IPS DF 6.9 (cell line): Measurements from ENCODE around the gene LRGUK.
A peak's percentile ranks its signal among the peaks of the same experiment; 100 is the strongest.

ENCODE experiments used
- DNase-seq: peaks from one replicate; pipeline ENCODE4 v3.0.0-alpha.2; 2013; ENCODE audit warnings: low read depth, low spot score
- H3K27ac ChIP-seq: one replicate; pipeline ENCODE4 v1.5.1; 2013; ENCODE audit warnings: low read length, control low read depth
- H3K27me3 ChIP-seq: 2 replicates; pipeline ENCODE4 v1.6.1; 2013; ENCODE audit warnings: mild to moderate bottlenecking, low read length; ENCODE audit not compliant: control insufficient read depth, insufficient read depth
- H3K36me3 ChIP-seq: 2 replicates; pipeline ENCODE4 v1.6.1; 2013; ENCODE audit warnings: low read length; ENCODE audit not compliant: control insufficient read depth, insufficient read depth
- H3K4me1 ChIP-seq: 2 replicates; pipeline ENCODE4 v1.6.1; 2013; ENCODE audit warnings: low read length; ENCODE audit not compliant: control insufficient read depth, insufficient read depth
- H3K4me3 ChIP-seq: 2 replicates; pipeline ENCODE4 v1.5.1; 2013; ENCODE audit warnings: mild to moderate bottlenecking, low read length
- H3K9me3 ChIP-seq: 2 replicates; pipeline ENCODE4 v1.6.1; 2013; ENCODE audit warnings: low read length, inconsistent platforms; ENCODE audit not compliant: control insufficient read depth, insufficient read depth
- WGBS: extraction: QIAGEN DNeasy Blood & Tissue Kit; methylation state at CpG from one replicate; pipeline ENCODE4 v1.1.7; 2013; ENCODE audit warnings: mixed read lengths, missing lambda C conversion rate; ENCODE audit not compliant: insufficient read length, insufficient coverage; 5-methylcytosine and 5-hydroxymethylcytosine counted together

LRGUK gene

DNA sequence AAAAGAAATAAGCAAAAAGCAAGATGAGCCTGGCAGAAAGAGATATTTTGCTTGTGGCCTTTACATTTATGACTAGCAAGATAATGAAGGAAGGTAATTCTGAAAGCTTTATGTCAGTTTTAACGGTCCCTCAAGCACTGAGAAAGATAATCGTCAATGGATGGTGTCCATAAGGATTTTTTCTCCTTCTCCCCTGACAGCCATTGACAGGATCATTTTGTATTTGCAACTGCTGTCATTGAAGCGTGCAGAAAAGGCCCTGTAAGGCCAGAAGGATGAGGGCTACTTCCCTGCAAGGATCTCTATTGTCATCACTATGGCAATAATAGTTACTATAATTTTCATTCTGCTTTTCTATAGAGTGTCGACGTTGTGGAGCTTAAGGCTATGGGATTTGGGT lies 994 bp upstream of the LRGUK start:
- H3K4me3 ChIP-seq: no peak overlapping the region
- DNase-seq: no peak
- H3K27me3 ChIP-seq: no peaks in the 10 kb centered on the region
- no CpG with 5 or more reads among the region's 5 CpGs for WGBS
- no peaks in the 10 kb centered on the region for H3K36me3 ChIP-seq
- peaks cover 1% of the 10 kb centered on the region; the same call in 1 of the 2 replicates for H3K4me1 ChIP-seq
- H3K27ac ChIP-seq: no peak overlapping the region
- no peaks in the 10 kb centered on the region for H3K9me3 ChIP-seq

DNA sequence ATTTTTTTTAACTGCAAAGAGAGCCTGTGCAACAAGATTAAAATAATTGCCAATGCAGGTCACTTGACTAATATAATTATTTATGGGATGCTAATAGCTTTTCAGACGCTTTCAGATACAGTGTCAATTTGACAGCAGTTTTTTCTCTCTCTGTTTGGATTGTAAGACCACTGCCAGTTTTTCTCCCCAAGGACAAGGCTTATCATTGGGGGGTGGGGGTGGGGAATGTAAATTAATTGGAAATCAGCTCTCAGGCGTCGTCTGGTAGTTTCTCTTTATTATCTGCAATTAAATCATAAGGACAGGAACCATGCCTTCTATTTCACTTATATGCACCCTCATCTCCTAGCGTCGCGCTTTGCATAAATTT lies 559 bp upstream of the LRGUK start:
- Histone ChIP-seq H3K9me3 (no peaks in the 10 kb centered on the region), H3K36me3 (no peaks in the 10 kb centered on the region), H3K4me1 (peaks cover 4% of the 10 kb centered on the region; the same call in 1 of the 2 replicates), H3K27me3 (no peaks in the 10 kb centered on the region), H3K4me3 (peak overlapping the region; percentile 70; the same call in 1 of the 2 replicates), H3K27ac (no peak overlapping the region)
- WGBS: no CpG with 5 or more reads among the region's 6 CpGs
- DNase-seq: no peak

DNA sequence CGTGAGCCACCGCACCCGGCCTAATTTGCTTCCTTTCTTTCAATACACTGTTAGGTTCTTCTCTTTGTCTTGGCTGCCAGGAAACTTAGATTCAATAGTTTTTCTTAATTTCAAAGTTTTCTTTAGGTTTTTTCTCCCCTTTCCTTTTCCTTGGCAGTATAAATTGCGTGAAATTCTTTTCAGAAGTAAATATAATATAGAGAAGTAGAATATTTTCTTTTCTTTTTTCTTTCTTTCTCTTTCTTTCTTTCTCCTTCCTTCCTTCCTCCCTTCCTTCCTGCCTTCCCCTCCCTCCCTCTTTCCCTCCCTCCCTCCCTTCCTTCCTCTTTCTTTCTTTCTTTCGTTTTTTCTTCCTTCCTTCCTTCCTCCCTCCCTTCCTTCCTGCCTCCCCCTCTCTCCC lies 1.7 kb downstream of the LRGUK start:
- peaks cover 5% of the 10 kb centered on the region; the same call in 1 of the 2 replicates for H3K4me1 ChIP-seq
- WGBS: no CpG with 5 or more reads among the region's 5 CpGs
- H3K9me3 ChIP-seq: no peaks in the 10 kb centered on the region
- no peaks in the 10 kb centered on the region for H3K27me3 ChIP-seq
- no peaks in the 10 kb centered on the region for H3K36me3 ChIP-seq
- no peak for DNase-seq
- no peak overlapping the region for H3K4me3 ChIP-seq
- H3K27ac ChIP-seq: no peak overlapping the region

DNA sequence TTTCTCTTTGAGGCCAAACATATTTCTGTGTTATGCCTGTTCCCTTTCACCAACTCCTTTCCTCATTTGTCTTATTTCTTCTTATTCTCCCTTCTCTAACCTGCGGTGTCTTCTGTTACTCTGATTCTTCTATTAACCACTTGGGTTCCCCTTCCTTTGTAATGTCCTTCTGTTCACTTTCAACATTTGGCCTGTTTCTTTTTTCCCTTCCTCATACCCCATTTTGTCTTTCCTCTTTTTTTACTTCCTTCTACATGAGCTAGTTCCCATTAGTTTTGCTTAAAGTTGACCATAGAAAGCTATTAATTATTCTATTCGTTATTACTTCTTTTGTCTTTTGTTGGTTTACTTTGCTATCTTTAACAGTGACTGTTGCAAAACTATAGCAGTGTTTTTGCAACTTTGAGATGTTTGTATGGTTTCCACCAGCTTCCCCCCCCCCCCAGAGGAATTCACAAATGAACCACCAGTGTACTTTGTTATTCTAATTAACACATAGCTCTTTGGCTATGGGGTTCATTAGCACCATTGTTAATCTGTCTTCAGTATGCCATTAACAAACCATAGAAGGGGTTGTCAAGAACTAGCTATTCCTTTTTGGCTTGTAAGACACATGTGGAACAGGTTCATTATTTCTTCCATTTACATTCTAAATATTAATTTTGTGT lies 2.9 kb downstream of the LRGUK start:
- Histone ChIP-seq H3K27ac (peak overlapping the region; percentile 75), H3K36me3 (no peaks in the 10 kb centered on the region), H3K9me3 (no peaks in the 10 kb centered on the region), H3K4me1 (peaks cover 8% of the 10 kb centered on the region; the same call in 1 of the 2 replicates), H3K4me3 (no peak overlapping the region), H3K27me3 (no peaks in the 10 kb centered on the region)
- no CpG with 5 or more reads among the region's 2 CpGs for WGBS
- no peak for DNase-seq

DNA sequence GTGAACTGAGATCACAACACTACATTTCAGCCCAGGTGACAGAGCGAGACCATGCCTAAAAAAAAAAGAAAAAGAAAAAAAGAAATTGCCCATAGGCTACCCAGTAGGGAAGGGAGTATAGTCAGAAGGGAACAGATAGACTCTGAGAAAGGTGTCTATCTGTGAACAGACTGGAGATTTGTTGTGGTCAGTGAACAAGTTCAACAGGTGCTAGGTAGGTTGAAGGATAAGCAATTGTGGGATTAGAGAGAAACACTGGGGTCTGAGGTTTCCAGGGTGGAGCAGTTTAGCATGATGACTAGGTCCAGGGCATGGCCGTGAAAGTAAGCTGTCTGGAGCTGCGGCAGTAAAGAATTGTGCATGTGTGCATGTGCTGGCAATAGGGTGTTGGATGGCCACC lies 6.9 kb downstream of the LRGUK start:
- Histone ChIP-seq H3K9me3 (no peaks in the 10 kb centered on the region), H3K27me3 (no peaks in the 10 kb centered on the region), H3K36me3 (no peaks in the 10 kb centered on the region), H3K27ac (no peak overlapping the region), H3K4me1 (peaks cover 8% of the 10 kb centered on the region; the same call in 1 of the 2 replicates), H3K4me3 (no peak overlapping the region)
- no peak for DNase-seq
- WGBS: no CpG with 5 or more reads among the region's 3 CpGs

DNA sequence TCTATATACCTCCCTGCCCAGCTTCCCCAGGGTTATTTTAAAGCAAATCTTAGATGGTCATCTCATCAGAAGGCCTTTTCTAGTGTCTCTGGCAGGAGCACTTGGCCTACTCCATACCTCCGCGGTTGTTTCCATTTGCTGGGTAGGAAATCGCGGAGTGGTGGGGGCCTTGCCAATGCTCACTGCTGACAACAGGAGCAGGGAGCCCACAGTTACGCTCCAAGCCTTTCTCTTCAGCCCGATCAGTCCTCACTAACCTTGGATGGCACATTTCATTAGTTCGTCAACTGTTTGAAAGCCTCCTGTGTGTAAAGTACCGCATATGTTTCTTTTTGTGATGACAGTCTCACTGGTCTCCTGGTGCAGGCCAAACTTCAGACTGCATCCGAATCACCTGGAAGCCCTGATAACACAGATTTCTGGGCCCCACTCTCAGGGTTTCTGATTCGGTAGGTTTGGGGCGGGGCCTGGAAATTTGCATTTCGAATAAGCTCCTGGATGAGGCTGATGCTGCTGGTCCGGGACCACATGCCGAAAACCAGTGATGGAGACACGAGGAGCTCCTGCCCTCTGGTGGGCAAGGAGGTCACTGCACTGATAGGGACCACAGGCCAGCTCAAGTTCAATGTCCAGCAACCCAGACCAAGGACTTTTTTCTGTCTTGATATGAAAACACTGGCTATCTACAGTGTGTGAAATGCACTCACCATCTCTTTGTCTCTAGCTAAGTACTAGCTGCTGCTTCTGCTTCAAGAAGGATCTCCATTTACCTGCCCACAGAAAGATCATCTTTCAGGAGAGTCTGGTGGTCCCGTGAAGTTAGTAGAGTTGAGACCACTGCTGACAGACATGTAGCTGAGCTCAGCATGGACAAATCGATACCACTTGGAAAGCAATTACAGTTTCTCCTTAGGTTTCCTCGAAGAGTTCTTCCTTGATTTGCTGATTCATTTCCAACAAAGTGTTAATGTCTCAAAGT lies 14.0 kb downstream of the LRGUK start:
- WGBS: no CpG with 5 or more reads among the region's 18 CpGs

DNA sequence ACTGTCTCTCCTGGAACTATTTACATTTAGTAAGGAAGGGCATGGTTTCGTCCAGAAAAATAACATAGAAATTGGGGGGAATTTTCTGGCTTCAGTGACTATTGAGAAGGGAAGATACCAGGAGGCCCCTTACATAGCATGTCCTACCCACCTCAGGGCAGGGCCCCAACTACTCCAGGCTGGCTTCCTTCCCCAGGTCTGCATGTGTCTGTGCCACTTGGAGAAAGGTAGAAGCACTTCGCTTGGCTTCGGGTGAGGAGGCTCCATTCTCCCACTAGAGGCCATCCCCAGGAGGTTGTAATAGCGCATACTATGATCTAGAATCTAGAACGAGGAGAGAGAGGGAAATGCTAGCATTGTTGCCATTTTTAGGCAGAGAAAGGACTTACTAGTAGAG lies 14.7 kb downstream of the LRGUK start:
- H3K4me3 ChIP-seq: no peak overlapping the region
- no peaks in the 10 kb centered on the region for H3K4me1 ChIP-seq
- DNase-seq: no peak
- no CpG with 5 or more reads among the region's 5 CpGs for WGBS
- H3K27ac ChIP-seq: no peak overlapping the region
- H3K9me3 ChIP-seq: no peaks in the 10 kb centered on the region
- H3K27me3 ChIP-seq: no peaks in the 10 kb centered on the region
- no peaks in the 10 kb centered on the region for H3K36me3 ChIP-seq

More for the DNA sequence above, 14.0 kb downstream of the LRGUK start:
- H3K9me3 ChIP-seq: no peaks in the 10 kb centered on the region
- no peak overlapping the region for H3K27ac ChIP-seq
- no peaks in the 10 kb centered on the region for H3K27me3 ChIP-seq
- no peaks in the 10 kb centered on the region for H3K4me1 ChIP-seq
- no peak overlapping the region for H3K4me3 ChIP-seq
- no peaks in the 10 kb centered on the region for H3K36me3 ChIP-seq
- DNase-seq: peak; percentile 80

DNA sequence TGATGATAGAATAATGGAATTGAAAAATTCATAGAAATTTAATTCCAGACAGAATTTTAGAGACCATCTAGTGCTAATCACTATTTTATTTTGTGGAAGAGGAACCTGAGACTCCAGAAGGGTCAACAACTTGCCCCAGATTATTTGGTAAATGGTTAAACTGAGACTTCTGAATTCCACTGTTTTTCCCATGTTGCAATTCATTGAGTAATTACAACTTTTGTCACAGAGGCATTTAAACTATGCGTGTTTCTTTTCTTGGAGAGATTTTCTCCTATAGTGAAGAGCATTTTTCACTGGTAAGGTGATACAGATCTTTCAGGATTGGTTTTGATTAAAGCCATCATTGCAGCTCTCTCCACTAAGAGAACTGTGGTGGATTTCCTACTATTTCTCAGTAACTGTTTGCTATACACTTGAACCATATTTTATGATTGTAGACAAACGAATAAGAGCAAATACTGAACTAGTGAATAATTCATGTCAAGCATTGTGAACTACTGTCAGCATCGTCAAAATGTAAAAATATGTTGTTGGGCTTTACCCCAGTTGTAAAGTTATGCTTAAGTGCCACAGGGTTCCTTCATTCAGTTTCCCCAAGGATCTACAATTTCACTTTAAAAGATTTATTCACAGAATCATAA lies 26.5 kb downstream of the LRGUK start:
- Histone ChIP-seq H3K27ac (no peak overlapping the region), H3K9me3 (no peaks in the 10 kb centered on the region), H3K4me3 (no peak overlapping the region), H3K36me3 (no peaks in the 10 kb centered on the region), H3K4me1 (peaks cover 2% of the 10 kb centered on the region; the same call in 1 of the 2 replicates), H3K27me3 (no peaks in the 10 kb centered on the region)
- no peak for DNase-seq
- WGBS: no CpG with 5 or more reads among the region's 3 CpGs

DNA sequence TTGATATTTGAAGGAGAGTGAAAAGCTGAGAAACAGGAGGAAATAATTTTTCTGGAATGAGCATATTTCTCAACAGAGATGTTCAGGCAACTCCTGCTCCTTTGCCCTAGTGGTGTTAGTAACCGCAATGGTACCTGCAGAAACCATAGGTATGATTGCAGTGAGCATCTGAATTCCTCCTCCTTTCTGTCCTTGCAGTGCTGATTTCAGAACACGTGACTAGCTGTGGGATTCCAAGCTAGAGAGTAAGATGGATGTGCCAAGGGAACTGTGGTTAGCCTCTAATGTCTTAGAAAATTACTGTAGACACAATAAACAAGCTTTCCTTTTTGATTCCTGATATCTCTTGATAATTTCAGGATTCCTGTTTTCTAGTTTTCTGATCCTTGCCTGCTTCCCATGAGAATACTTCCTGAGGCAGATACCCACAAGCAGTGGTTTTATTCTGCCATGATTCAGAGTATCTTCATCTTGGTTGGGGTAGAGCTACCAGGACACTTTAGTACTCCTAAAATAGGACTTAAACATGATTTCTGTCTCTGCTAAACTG lies 27.5 kb downstream of the LRGUK start:
- no peak for DNase-seq
- Histone ChIP-seq H3K27ac (no peak overlapping the region), H3K27me3 (no peaks in the 10 kb centered on the region), H3K4me3 (no peak overlapping the region), H3K9me3 (no peaks in the 10 kb centered on the region), H3K36me3 (no peaks in the 10 kb centered on the region), H3K4me1 (peaks cover 2% of the 10 kb centered on the region; the same call in 1 of the 2 replicates)
- no CpG with 5 or more reads among the region's 2 CpGs for WGBS

DNA sequence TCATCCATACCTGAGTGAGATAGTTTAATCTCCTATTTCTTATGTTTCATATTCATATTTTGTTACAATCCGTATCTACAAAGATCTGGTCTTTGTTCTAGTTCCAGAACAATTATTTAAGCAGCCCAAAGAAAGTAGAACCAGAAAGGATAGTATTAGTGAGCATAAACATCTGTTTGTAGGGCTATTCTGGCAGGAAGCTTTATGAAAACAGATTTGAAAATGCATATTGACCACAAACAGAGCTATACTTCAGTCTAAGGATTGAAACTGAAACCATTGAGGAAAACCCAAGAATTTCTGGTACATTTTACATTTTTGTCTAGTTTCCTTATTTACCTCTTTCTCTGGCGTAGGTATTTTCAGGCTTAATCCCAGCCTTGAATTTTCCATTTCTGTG lies 28.1 kb downstream of the LRGUK start:
- H3K4me3 ChIP-seq: no peak overlapping the region
- H3K27me3 ChIP-seq: no peaks in the 10 kb centered on the region

More for the DNA sequence above, 28.1 kb downstream of the LRGUK start:
- no peaks in the 10 kb centered on the region for H3K36me3 ChIP-seq
- no peak for DNase-seq
- no peak overlapping the region for H3K27ac ChIP-seq
- WGBS: no CpG with 5 or more reads among the region's 2 CpGs
- H3K4me1 ChIP-seq: peaks cover 2% of the 10 kb centered on the region; the same call in 1 of the 2 replicates
- no peaks in the 10 kb centered on the region for H3K9me3 ChIP-seq
